Measurements from ENCODE around the gene ZSWIM6. TPM values are rescaled to one million over a fixed set of nuclear protein-coding genes. Genes with fewer than 3 reads are reported as not detected.

ZSWIM6 gene
- total RNA-seq, 1 experiment from 2014 or later, result 12.9 TPM

DNA sequence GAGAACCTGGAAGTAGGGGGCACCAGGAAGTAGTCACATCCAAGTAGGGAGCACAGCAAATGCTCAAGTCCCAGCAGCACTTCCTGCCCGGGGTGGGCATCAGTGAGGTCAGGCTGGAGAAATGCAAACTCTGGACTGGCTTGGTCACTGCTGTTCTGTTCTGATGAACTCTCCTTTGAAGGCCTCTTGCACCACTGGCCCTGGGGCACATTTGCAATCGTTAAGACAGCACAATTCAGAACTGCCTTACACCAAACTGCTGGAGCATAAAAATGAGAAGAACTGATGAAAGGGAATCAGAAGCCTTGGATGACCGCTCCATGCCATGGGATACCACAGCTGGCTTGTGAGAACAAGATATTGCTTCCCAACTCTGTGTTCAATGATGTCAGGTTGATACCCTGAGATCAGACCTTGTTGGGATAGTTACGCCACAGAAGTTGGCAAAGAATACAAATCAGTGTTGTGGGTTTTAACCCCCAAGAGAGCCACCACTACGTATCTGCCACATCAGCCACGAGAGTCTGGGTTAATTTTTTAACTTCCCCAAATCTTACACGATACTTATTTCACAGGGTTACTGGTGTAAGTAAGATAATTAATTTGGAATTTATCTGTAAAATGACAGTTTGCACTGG, 42.3 kb upstream of the ZSWIM6 start:
- Histone ChIP-seq H3K4me2 (no peak overlapping the region), H3K9me3 (ENCODE audit: insufficient read depth, low read depth) (no peaks in the 10 kb centered on the region), H3K36me3 (ENCODE audit: low read depth) (no peaks in the 10 kb centered on the region), H3K4me3 (no peak overlapping the region), H4K20me1 (ENCODE audit: insufficient read depth) (no peaks in the 10 kb centered on the region), H3K79me2 (ENCODE audit: low read depth) (no peaks in the 10 kb centered on the region), H3F3A (ENCODE audit: insufficient read depth, low read depth) (peaks cover 21% of the 10 kb centered on the region), H2AFZ (no peak overlapping the region), H3K27me3 (ENCODE audit: insufficient read depth, low read depth) (no peaks in the 10 kb centered on the region), H3K27ac (no peak overlapping the region), H3K4me1 (replicated peaks; ENCODE audit: insufficient read depth) (peaks cover 32% of the 10 kb centered on the region), H3K9me2 (ENCODE audit: insufficient read depth) (no peaks in the 10 kb centered on the region)
- no TSS peak for BruUV-seq (replicated peaks)
- POLR2A ChIA-PET (ENCODE audit: unreplicated experiment), result no interaction called here
- intact Hi-C loops (cut with micrococcal nuclease; ENCODE audit: unreplicated experiment), result loop anchor here (2.0 to 5.0 kb wide), 2 partner anchors 15 to 43 kb away; partner anchors contain the start of gene ZSWIM6
- TF ChIP-seq EZH2 (IDR thresholded peaks at IDR 0.05; ENCODE audit: low read depth), result no peak
- TF ChIP-seq, protein P1, sequence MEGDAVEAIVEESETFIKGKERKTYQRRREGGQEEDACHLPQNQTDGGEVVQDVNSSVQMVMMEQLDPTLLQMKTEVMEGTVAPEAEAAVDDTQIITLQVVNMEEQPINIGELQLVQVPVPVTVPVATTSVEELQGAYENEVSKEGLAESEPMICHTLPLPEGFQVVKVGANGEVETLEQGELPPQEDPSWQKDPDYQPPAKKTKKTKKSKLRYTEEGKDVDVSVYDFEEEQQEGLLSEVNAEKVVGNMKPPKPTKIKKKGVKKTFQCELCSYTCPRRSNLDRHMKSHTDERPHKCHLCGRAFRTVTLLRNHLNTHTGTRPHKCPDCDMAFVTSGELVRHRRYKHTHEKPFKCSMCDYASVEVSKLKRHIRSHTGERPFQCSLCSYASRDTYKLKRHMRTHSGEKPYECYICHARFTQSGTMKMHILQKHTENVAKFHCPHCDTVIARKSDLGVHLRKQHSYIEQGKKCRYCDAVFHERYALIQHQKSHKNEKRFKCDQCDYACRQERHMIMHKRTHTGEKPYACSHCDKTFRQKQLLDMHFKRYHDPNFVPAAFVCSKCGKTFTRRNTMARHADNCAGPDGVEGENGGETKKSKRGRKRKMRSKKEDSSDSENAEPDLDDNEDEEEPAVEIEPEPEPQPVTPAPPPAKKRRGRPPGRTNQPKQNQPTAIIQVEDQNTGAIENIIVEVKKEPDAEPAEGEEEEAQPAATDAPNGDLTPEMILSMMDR (conservative IDR thresholded peaks at IDR 0.05), result no peak
- CTCF ChIA-PET, result interaction anchor here (1.4 kb wide), 1 partner anchor 11 kb away, joined by 5 read pairs; no protein-coding TSS in a partner anchor
- peak in 1 of 2 experiments; percentile 38 for DNase-seq

DNA sequence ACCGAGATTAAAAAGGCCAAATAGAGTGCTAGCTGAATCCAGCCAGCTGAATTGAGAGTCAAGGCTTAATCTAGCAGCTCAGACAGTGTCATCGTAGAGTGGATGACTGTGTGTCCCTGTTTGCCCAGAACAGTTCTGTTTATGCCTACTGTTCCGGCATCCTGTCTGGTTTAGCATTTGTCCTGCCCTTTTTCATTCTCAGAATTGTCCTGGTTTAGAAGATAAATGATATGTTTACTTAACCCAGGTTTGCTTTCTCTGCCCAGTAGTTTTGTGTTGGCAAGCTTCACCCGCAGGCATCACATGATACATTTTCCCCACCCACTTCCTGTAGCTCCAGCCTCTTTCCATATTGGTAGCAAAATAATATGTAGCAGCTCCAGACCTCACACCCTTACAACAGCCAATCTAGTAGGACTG, 41.3 kb upstream of the ZSWIM6 start:
- no peak overlapping the region for H3K4me2 ChIP-seq
- ChIA-PET POLR2A (ENCODE audit: unreplicated experiment) (interaction anchor here (0.6 to 1.1 kb wide), 4 partner anchors 14 to 1121 kb away, joined by 3 to 7 read pairs (median 5); no protein-coding TSS in a partner anchor), CTCF (interaction anchor here (0.6 to 1.4 kb wide), 3 partner anchors 10 to 99 kb away, joined by 3 to 5 read pairs (median 3); no protein-coding TSS in a partner anchor)
- BruUV-seq (replicated peaks), result no TSS peak
- peak; percentile 53 to 59 for DNase-seq
- TF ChIP-seq EZH2 (IDR thresholded peaks at IDR 0.05; ENCODE audit: low read depth), result no peak
- TF ChIP-seq, protein P1 (conservative IDR thresholded peaks at IDR 0.05), result no peak
- H2AFZ ChIP-seq, result no peak overlapping the region
- H4K20me1 ChIP-seq (ENCODE audit: insufficient read depth), result no peaks in the 10 kb centered on the region
- no peaks in the 10 kb centered on the region for H3K9me3 ChIP-seq (ENCODE audit: insufficient read depth, low read depth)
- peaks cover 32% of the 10 kb centered on the region for H3K4me1 ChIP-seq (replicated peaks; ENCODE audit: insufficient read depth)
- no peak overlapping the region for H3K4me3 ChIP-seq
- H3K79me2 ChIP-seq (ENCODE audit: low read depth), result no peaks in the 10 kb centered on the region
- H3K27ac ChIP-seq, result no peak overlapping the region
- H3K27me3 ChIP-seq (ENCODE audit: insufficient read depth, low read depth), result no peaks in the 10 kb centered on the region
- no peaks in the 10 kb centered on the region for H3K9me2 ChIP-seq (ENCODE audit: insufficient read depth)
- H3F3A ChIP-seq (ENCODE audit: insufficient read depth, low read depth), result peaks cover 21% of the 10 kb centered on the region
- H3K36me3 ChIP-seq (ENCODE audit: low read depth), result no peaks in the 10 kb centered on the region
- intact Hi-C loops (cut with micrococcal nuclease; ENCODE audit: unreplicated experiment), result loop anchor here (1.0 to 5.0 kb wide), 3 partner anchors 14 to 42 kb away; partner anchors contain the start of gene ZSWIM6

DNA sequence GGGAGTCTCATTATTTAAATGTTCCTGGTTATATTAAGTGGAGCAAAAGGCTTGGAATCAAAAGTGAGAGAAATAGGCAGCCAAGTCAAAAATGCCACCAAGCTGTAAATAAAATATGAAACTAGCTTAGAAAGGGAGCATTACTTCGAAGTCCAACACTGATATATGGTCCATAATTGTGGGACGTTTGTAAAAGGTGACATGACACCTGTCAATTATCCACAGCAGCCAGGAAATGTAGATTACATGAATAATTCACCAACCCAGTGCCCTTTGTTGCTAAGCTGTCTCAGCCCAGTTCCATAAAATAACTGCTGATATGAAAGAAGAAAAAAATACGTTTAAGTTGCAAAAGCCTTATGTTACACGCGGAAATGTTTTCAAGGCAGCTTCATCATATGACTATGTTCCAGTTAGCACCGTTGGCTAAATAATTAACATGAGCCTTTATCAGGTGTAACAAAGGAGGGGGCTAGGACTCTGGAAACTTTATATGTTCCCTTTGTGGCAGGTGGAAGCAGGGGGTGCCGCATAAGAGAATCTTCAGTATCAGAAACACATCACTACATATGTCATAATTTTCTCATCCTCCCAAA, 39.9 kb upstream of the ZSWIM6 start:
- H3K27me3 ChIP-seq (ENCODE audit: insufficient read depth, low read depth), result no peaks in the 10 kb centered on the region
- DNase-seq, result peak in 1 of 2 experiments; percentile 24
- no peak overlapping the region for H3K27ac ChIP-seq
- no peaks in the 10 kb centered on the region for H3K9me3 ChIP-seq (ENCODE audit: insufficient read depth, low read depth)
- peaks cover 32% of the 10 kb centered on the region for H3K4me1 ChIP-seq (replicated peaks; ENCODE audit: insufficient read depth)
- POLR2A ChIA-PET (ENCODE audit: unreplicated experiment), result interaction anchor here (0.6 kb wide), 2 partner anchors 9 to 40 kb away, joined by 4 to 6 read pairs; no protein-coding TSS in a partner anchor
- H3K36me3 ChIP-seq (ENCODE audit: low read depth), result no peaks in the 10 kb centered on the region
- CTCF ChIA-PET, result interaction anchor here (1.0 kb wide), 1 partner anchor 12 kb away, joined by 3 read pairs; no protein-coding TSS in a partner anchor
- H3K4me3 ChIP-seq, result no peak overlapping the region
- H2AFZ ChIP-seq, result no peak overlapping the region
- TF ChIP-seq EZH2 (IDR thresholded peaks at IDR 0.05; ENCODE audit: low read depth), result no peak
- TF ChIP-seq, protein P1 (conservative IDR thresholded peaks at IDR 0.05), result no peak
- no peaks in the 10 kb centered on the region for H4K20me1 ChIP-seq (ENCODE audit: insufficient read depth)
- no peak overlapping the region for H3K4me2 ChIP-seq
- peaks cover 21% of the 10 kb centered on the region for H3F3A ChIP-seq (ENCODE audit: insufficient read depth, low read depth)
- no peaks in the 10 kb centered on the region for H3K9me2 ChIP-seq (ENCODE audit: insufficient read depth)
- intact Hi-C loops (cut with micrococcal nuclease; ENCODE audit: unreplicated experiment), result loop anchor here (5.0 kb wide), 1 partner anchor 40 kb away; the partner anchor contains the start of gene ZSWIM6
- BruUV-seq (replicated peaks), result no TSS peak
- no peaks in the 10 kb centered on the region for H3K79me2 ChIP-seq (ENCODE audit: low read depth)
